ENCODE data around the gene RBM26.

The RBM26 gene, protein sequence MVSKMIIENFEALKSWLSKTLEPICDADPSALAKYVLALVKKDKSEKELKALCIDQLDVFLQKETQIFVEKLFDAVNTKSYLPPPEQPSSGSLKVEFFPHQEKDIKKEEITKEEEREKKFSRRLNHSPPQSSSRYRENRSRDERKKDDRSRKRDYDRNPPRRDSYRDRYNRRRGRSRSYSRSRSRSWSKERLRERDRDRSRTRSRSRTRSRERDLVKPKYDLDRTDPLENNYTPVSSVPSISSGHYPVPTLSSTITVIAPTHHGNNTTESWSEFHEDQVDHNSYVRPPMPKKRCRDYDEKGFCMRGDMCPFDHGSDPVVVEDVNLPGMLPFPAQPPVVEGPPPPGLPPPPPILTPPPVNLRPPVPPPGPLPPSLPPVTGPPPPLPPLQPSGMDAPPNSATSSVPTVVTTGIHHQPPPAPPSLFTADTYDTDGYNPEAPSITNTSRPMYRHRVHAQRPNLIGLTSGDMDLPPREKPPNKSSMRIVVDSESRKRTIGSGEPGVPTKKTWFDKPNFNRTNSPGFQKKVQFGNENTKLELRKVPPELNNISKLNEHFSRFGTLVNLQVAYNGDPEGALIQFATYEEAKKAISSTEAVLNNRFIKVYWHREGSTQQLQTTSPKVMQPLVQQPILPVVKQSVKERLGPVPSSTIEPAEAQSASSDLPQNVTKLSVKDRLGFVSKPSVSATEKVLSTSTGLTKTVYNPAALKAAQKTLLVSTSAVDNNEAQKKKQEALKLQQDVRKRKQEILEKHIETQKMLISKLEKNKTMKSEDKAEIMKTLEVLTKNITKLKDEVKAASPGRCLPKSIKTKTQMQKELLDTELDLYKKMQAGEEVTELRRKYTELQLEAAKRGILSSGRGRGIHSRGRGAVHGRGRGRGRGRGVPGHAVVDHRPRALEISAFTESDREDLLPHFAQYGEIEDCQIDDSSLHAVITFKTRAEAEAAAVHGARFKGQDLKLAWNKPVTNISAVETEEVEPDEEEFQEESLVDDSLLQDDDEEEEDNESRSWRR

GRCh38 chr13:79405831-79406596 is at the start of gene RBM26:
Gene RBM26, minus strand, starts transcription at chr13:79406255. Its CDS starts 481 bp downstream, at chr13:79405774.
- in situ Hi-C loops (cut with MboI; ENCODE audit: low sequenced_read_pairs), result no loop called here

GRCh38 chr13:79455331-79455730 is 49.3 kb upstream of the RBM26 start:
- in situ Hi-C loops (cut with MboI; ENCODE audit: low sequenced_read_pairs), result no loop called here

DNA sequence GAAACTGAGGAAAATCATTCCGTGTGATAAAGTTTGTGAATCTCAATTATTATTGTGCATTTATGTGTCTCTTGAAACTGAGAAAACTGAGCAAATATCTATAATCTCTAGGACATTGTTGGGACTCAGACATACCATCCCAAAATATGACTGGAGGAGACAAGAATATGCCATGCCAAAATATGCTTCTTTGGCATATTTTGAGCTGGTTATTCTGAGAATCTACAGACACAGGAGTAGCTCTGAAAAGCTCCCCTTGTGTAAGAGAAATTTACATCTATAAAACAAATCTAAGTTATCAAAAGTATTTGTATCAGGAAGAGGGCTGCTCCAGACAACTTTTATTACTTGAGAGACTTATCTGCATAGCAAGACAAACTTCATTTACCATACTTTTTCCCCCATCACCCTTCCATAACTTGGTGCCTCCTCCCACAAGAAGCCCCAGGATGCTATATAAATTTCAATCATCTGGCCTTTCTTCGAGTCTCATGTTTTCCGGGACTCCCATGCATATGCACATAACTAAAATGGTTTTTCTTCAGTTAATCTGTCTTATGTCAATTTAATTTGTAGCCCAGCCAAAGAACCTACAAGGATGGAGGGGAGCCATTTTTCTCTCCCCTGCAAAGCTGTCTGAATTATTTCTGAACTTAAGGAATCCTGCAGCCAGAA is 46.3 kb upstream of the RBM26 start:
- in situ Hi-C loops (cut with MboI; ENCODE audit: low sequenced_read_pairs), result no loop called here

DNA sequence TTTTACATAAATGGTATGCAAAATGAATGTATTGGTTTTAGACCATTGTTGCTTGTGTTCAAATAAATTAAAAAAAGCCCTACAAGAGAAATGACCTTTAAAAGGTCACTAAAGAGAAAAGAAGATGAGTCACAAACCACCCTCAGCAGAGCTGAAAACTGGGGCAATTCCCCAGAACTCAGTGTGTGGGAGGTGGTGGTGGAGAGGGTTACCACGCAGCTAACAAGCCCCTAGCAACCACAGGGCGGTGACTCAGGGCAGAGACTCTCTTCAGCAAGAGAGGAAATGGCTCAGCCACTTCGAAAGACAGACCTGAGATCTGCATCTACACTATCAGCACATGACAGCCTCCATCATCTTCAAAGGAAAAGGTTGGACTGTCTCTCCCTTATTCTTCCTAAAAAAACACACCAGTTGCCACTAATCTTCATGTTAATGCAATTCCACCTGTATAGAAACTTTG is 45.5 kb upstream of the RBM26 start:
- in situ Hi-C loops (cut with MboI; ENCODE audit: low sequenced_read_pairs), result no loop called here

DNA sequence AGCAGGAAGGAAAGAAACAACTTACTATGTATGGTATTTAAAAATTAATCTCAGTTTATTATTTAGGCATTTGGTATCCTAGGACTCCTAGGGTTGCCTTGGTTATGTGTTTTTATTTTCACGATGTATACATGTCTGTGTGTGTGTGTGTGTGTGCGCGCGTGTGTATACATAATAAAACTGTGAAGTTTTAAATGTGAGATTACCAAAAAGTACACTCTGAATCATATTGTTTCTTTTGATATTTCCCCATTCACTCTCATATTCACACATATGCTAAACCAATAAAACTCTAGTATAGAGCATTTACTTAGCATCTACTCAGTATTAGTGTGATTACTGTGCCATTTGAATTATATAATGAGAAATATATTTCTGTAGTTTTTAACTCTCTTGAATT is 44.1 kb upstream of the RBM26 start:
- in situ Hi-C loops (cut with MboI; ENCODE audit: low sequenced_read_pairs), result no loop called here

DNA sequence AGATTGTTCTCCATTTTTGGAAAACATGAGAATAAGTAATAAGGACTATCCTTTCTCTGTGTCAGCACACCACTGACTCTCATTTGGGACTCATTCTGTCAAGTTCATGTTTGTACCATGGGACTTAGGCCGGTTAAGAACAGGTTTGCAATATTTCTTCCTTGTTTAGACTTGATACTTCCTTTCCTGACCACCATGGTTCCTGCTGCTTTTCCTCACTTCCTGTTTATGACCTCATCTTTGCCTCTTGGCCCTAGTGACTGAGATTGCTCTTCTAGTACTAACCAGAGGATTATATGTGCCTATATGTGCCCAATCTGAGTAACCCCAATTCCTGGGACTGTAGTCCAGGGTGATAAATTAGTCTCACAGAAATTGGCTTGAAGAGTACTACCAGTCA is 42.4 kb upstream of the RBM26 start:
- in situ Hi-C loops (cut with MboI; ENCODE audit: low sequenced_read_pairs), result no loop called here

DNA sequence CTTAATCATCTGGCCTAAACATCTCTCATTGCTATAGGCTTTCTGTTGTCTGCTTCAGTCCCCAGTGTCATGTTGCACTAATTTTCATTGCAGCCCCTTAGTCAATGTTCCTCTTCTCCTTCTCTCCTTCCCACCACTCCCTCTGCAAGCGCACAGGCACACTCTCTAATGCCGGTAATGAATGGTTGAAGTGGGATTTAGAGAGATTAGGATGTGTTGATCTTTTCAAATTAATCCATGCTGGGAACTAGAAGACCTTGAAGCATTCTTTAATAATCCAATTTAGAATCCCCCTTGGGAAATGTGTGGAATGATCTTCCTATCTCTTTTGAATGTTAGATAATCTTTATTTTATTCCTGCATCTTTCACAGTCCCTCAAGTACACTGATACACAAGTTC is 41.7 kb upstream of the RBM26 start:
- in situ Hi-C loops (cut with MboI; ENCODE audit: low sequenced_read_pairs), result no loop called here

- in situ Hi-C loops (cut with MboI; ENCODE audit: low sequenced_read_pairs), result no loop called here
Observed at GRCh38 chr13:79447141-79447540, 41.1 kb upstream of the RBM26 start.

GRCh38 chr13:79445968-79446645 is 40.1 kb upstream of the RBM26 start:
- in situ Hi-C loops (cut with MboI; ENCODE audit: low sequenced_read_pairs), result no loop called here

GRCh38 chr13:79442706-79443105 is 36.7 kb upstream of the RBM26 start:
- in situ Hi-C loops (cut with MboI; ENCODE audit: low sequenced_read_pairs), result no loop called here

GRCh38 chr13:79442221-79442620 is 36.2 kb upstream of the RBM26 start:
- in situ Hi-C loops (cut with MboI; ENCODE audit: low sequenced_read_pairs), result no loop called here

DNA sequence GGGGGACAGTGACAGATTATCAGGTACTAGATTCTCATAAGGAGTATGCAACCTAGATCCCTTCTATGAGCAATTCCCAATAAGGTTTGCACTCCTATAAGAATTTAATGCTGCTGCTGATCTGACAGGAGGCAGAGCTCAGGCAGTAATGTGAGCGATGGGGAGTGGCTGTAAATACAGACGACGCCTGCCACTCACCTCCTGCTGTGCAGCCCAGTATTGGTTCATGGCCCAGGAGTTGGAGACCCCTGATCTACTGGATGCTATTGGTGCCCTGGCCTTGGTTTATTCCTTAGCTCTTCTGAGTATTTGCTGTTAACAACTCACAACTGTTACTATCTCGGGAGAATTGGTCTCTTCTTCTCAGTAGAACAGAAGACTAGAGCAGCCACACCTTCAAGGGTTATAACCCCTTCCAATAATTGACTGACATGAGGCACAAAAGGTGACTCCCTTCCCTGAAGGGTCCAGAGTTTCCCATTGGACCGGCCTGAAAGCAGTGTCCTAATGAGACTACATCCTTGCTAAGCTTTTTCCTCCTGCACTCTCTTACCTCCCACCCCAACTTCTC is 35.0 kb upstream of the RBM26 start:
- in situ Hi-C loops (cut with MboI; ENCODE audit: low sequenced_read_pairs), result no loop called here

GRCh38 chr13:79439275-79439674 is 33.2 kb upstream of the RBM26 start:
- in situ Hi-C loops (cut with MboI; ENCODE audit: low sequenced_read_pairs), result no loop called here

DNA sequence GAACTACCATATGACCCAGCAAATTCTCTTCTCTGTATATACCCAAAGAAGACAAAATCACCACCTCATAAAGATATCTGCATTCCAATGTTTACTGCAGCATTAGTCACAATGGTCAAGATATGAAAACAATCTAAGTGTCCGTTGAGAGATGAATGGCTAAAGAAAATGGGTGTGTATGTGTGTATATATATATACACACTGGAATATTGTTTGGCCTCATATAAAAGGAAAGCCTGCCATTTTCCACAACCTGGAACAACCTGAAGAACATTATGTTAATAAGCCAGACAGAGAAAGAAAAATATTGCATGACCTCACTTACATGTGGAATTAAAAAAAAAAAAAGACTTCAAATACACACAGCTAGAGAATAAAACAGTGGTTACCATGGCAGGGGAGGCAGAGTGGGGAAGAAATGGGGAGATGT is 29.5 kb upstream of the RBM26 start:
- in situ Hi-C loops (cut with MboI; ENCODE audit: low sequenced_read_pairs), result no loop called here

DNA sequence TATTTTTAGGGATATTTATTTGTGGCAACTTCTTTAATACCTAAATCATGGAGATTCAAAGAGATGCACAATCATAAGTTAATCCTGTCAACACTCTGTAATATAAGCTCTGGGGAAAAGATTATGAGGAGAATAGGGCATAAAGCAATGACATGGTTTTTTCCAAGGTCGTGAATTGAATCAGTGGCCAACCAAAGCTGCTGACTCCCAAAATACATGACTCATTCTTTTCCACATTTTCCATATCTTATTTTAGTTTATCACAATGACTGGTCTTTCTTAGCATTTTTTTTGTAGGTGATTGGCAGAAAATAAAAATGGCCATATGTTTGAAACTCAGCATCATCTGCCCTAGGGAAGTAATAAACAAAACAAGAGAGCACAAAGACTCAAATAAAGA is 28.5 kb upstream of the RBM26 start:
- in situ Hi-C loops (cut with MboI; ENCODE audit: low sequenced_read_pairs), result no loop called here

DNA sequence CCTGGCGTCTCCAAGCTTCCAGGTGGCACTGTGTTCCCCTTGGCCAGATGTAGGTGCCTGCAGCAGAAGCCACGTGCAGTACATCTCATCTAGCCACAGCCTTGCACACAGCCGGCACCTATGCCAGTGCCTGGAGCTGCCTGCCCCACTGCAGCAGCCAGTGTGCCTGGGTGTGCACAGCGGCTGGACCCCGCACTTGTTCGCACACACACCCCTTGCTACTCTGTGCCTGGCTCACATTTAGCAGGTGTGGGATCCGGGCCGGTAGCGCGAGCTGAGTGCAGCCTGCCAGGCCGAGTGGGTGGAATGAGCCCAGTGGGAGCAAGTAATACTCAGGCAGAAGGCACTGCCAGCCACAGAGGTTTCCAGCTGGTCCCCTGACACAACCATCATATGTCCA is 26.9 kb upstream of the RBM26 start:
- in situ Hi-C loops (cut with MboI; ENCODE audit: low sequenced_read_pairs), result no loop called here

DNA sequence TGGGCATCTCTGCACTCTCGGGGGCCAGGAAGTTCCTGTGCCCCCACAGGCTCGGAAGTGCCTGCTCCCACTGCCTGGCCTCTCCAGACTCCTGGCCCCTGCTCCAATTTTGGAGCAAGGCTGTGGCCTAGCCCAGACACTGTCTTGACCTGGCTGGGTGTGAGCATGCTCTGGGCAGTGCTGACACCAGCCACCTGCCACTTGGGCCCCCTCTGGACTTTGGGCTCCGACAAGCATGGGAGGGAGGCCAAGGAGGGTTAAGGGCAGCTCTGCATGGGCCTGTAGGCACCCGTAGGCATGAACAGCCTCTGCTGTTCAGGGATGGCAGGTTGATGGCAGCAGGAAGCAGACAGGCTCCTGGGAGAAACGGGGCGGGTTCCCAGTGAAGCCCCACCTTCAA is 26.0 kb upstream of the RBM26 start:
- in situ Hi-C loops (cut with MboI; ENCODE audit: low sequenced_read_pairs), result no loop called here

GRCh38 chr13:79429309-79429708 is 23.3 kb upstream of the RBM26 start:
- in situ Hi-C loops (cut with MboI; ENCODE audit: low sequenced_read_pairs), result loop anchor here (5.0 kb wide), 1 partner anchor 113 kb away; no protein-coding TSS in a partner anchor

DNA sequence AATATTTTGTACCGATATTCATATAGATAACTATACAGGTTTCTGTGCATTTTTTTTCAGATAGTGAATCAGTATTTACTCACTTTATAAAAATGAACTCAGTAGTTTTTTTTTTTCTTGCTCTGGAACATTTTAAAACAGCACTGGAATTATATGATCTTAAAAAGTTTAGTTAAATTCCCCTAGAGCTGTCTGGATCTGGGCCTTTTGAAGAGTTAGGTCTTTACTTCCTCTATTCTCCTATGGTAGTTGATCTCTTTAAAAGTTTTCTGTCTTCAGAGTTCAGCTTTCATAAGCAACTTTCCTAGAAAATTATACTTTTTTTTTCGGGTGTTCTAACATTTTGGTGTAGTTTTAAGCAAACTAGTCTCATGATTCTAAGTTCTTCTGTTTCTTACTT is 21.8 kb upstream of the RBM26 start:
- in situ Hi-C loops (cut with MboI; ENCODE audit: low sequenced_read_pairs), result loop anchor here (5.0 kb wide), 1 partner anchor 114 kb away; no protein-coding TSS in a partner anchor

All from HL-60/S4 (cell line).